ENCODE measurements around the gene HSF4. TPM values are rescaled to one million over a fixed set of nuclear protein-coding genes. Genes with fewer than 3 reads are reported as not detected.
A peak's percentile ranks its signal among the peaks of the same experiment; 100 is the strongest.

Gene HSF4
- total RNA-seq, 1 experiment from 2014 or later, result 1.2 TPM

DNA sequence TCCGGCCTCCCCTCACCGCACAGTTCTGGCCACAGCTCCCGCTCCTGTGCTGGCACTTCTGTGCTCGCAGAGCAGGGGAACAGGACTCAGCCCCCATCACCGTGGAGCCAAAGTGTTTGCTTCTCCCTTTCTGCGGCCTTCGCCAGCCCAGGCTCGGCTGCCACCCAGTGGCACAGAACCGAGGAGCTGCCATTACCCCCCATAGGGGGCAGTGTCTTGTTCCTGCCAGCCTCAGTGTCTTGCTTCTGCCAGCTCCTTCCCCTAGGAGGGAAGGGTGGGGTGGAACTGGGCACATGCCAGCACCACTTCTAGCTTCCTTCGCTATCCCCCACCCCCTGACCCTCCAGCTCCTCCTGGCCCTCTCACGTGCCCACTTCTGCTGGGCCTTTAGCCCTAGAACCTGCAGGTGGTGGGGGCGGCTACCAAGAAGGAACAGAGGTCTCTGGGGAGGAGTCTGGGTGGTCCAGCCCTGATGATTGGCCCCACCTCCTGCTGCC lies 33.7 kb downstream of the HSF4 start:
- Histone ChIP-seq H4K20me1 (ENCODE audit: control insufficient read depth, insufficient read depth, insufficient read length) (no peaks in the 10 kb centered on the region), H2BK20ac (ENCODE audit: low read depth, low read length, poor library complexity, severe bottlenecking) (no peak overlapping the region), H3K18ac (ENCODE audit: insufficient read length, low read depth, low read length) (no peak overlapping the region), H3K4ac (ENCODE audit: low read depth, low read length) (no peak overlapping the region), H2AK5ac (ENCODE audit: insufficient read length, low read length) (no peak overlapping the region), H3K9me3 (ENCODE audit: control insufficient read depth, low read depth, low read length) (no peaks in the 10 kb centered on the region), H3K56ac (ENCODE audit: insufficient read length, low read depth, low read length) (no peak overlapping the region), H3K27ac (ENCODE audit: insufficient read length, low read depth, low read length) (no peak overlapping the region), H3K27me3 (ENCODE audit: insufficient read depth, low read length) (no peaks in the 10 kb centered on the region), H3K4me1 (ENCODE audit: insufficient read depth, low read length) (no peaks in the 10 kb centered on the region), H3K23ac (ENCODE audit: insufficient read length, low read depth, low read length) (no peak overlapping the region), H2BK12ac (ENCODE audit: insufficient read length, low read depth, low read length) (no peak overlapping the region), H2BK120ac (ENCODE audit: low read depth, low read length, poor library complexity, severe bottlenecking) (no peak overlapping the region), H3K14ac (ENCODE audit: insufficient read depth, low read length) (no peak overlapping the region), H3K4me2 (ENCODE audit: insufficient read depth, insufficient read length, low read length) (peak overlapping the region; percentile 47), H3K79me2 (ENCODE audit: insufficient read depth, low read length) (peaks cover 3% of the 10 kb centered on the region; the same call in 1 of the 2 replicates), H4K91ac (ENCODE audit: insufficient read length, low read depth, low read length) (no peak overlapping the region), H3K23me2 (ENCODE audit: insufficient read length, low read depth, low read length, poor library complexity, severe bottlenecking) (no peaks in the 10 kb centered on the region), H4K8ac (replicated peaks; ENCODE audit: insufficient read length, low read depth, low read length) (no peak overlapping the region), H3T11ph (ENCODE audit: low read length) (no peak overlapping the region), H2BK15ac (ENCODE audit: low read depth, low read length) (no peak overlapping the region), H3K79me1 (ENCODE audit: insufficient read depth, low read depth, low read length, poor library complexity, severe bottlenecking) (peaks cover 3% of the 10 kb centered on the region), H2AFZ (ENCODE audit: low read length) (no peak overlapping the region), H4K5ac (ENCODE audit: insufficient read length, low read depth, low read length) (no peak overlapping the region), H2BK5ac (ENCODE audit: insufficient read length, low read length) (no peak overlapping the region), H3K9ac (ENCODE audit: extremely low read depth, insufficient read length, low read length) (no peak overlapping the region)
- 0 out of 2 replicates have a peak, but pooled peaks cover 2% of the 10 kb centered on the region for H3K27me3 Mint-ChIP-seq (ENCODE audit: low read depth)
- peaks cover 37 to 73% (median 53%) of the 10 kb centered on the region in 3 experiments for H3K36me3 Mint-ChIP-seq (ENCODE audit: insufficient read depth in 1 of 3, low read depth in 3 of 3)
- peak overlapping the region; percentile 10 to 62; a peak in 3 of 5 replicates for H3K4me3 Mint-ChIP-seq
- WGBS (ENCODE audit: extremely low coverage, insufficient read length, low lambda C conversion rate), result no CpG with 5 or more reads among the region's 12 CpGs
- H3K9me3 Mint-ChIP-seq, result no peaks in the 10 kb centered on the region
- H3K4me1 Mint-ChIP-seq, result peaks cover 8 to 19% of the 10 kb centered on the region in 2 experiments
- 0 out of 7 replicates have a peak overlapping the region, but pooled peaks of 1 of the 3 experiments have one; percentile 66 for H3K27ac Mint-ChIP-seq
- DNase-seq, result peak; percentile 79
- TF ChIP-seq, protein P1, sequence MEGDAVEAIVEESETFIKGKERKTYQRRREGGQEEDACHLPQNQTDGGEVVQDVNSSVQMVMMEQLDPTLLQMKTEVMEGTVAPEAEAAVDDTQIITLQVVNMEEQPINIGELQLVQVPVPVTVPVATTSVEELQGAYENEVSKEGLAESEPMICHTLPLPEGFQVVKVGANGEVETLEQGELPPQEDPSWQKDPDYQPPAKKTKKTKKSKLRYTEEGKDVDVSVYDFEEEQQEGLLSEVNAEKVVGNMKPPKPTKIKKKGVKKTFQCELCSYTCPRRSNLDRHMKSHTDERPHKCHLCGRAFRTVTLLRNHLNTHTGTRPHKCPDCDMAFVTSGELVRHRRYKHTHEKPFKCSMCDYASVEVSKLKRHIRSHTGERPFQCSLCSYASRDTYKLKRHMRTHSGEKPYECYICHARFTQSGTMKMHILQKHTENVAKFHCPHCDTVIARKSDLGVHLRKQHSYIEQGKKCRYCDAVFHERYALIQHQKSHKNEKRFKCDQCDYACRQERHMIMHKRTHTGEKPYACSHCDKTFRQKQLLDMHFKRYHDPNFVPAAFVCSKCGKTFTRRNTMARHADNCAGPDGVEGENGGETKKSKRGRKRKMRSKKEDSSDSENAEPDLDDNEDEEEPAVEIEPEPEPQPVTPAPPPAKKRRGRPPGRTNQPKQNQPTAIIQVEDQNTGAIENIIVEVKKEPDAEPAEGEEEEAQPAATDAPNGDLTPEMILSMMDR (conservative IDR thresholded peaks at IDR 0.05), result peak; percentile 70

Data from H9 (cell line).